ENCODE measurements around the gene PCSK7.

- TF ChIP-seq POLR2A (IDR thresholded peaks at IDR 0.05) (no peak), EP300 (IDR thresholded peaks at IDR 0.05) (no peak)
- TF ChIP-seq, protein P1, sequence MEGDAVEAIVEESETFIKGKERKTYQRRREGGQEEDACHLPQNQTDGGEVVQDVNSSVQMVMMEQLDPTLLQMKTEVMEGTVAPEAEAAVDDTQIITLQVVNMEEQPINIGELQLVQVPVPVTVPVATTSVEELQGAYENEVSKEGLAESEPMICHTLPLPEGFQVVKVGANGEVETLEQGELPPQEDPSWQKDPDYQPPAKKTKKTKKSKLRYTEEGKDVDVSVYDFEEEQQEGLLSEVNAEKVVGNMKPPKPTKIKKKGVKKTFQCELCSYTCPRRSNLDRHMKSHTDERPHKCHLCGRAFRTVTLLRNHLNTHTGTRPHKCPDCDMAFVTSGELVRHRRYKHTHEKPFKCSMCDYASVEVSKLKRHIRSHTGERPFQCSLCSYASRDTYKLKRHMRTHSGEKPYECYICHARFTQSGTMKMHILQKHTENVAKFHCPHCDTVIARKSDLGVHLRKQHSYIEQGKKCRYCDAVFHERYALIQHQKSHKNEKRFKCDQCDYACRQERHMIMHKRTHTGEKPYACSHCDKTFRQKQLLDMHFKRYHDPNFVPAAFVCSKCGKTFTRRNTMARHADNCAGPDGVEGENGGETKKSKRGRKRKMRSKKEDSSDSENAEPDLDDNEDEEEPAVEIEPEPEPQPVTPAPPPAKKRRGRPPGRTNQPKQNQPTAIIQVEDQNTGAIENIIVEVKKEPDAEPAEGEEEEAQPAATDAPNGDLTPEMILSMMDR (IDR thresholded peaks at IDR 0.05) = no peak
Observed at GRCh38 chr11:117199916-117200812, 31.7 kb downstream of the PCSK7 start.
